Neural progenitor cell (in vitro differentiated cells): ENCODE results near the gene CCDC171. TPM values are rescaled to one million over a fixed set of nuclear protein-coding genes. Genes with fewer than 3 reads are reported as not detected.
A peak's percentile ranks its signal among the peaks of the same experiment; 100 is the strongest.

ENCODE experiments used
- DNase-seq: peaks from one replicate; pipeline ENCODE4 v3.0.0-alpha.2; 2016; ENCODE audit warnings: low spot score
- H2AFZ ChIP-seq: fragments of 200-600 bp; sonication (generic); replicated peaks from 2 replicates; pipeline ENCODE4 v1.6.1; 2016; ENCODE audit warnings: antibody characterized with exemption
- H3F3A ChIP-seq: fragments of 200-600 bp; sonication (generic); 2 replicates; pipeline ENCODE4 v1.6.1; 2016; ENCODE audit warnings: antibody characterized with exemption, low read depth
- H3K27ac ChIP-seq: fragments of 200-600 bp; sonication (generic); 2 replicates; pipeline ENCODE4 v1.5.1; 2016; ENCODE audit warnings: mild to moderate bottlenecking
- H3K27me3 ChIP-seq: fragments of 200-600 bp; sonication (generic); 2 replicates; pipeline ENCODE4 v1.6.1; 2016; ENCODE audit warnings: mild to moderate bottlenecking, moderate library complexity
- H3K36me3 ChIP-seq: fragments of 200-600 bp; sonication (generic); 2 replicates; pipeline ENCODE4 v1.5.1; 2016
- H3K4me1 ChIP-seq: fragments of 200-600 bp; sonication (generic); 2 replicates; pipeline ENCODE4 v1.6.1; 2016; ENCODE audit warnings: mixed run types
- H3K4me2 ChIP-seq: fragments of 200-600 bp; sonication (generic); 2 replicates; pipeline ENCODE4 v1.6.1; 2016
- H3K4me3 ChIP-seq: fragments of 200-600 bp; sonication (generic); 2 replicates; pipeline ENCODE4 v1.5.1; 2016
- H3K79me2 ChIP-seq: fragments of 200-600 bp; sonication (generic); 2 replicates; pipeline ENCODE4 v1.6.1; 2016; ENCODE audit warnings: low read depth
- H3K9ac ChIP-seq: fragments of 200-600 bp; sonication (generic); 2 replicates; pipeline ENCODE4 v1.6.1; 2016
- H3K9me3 ChIP-seq: fragments of 200-600 bp; sonication (generic); 2 replicates; pipeline ENCODE4 v1.5.1; 2016; ENCODE audit warnings: low read depth
- H4K20me1 ChIP-seq: fragments of 200-600 bp; sonication (generic); 2 replicates; pipeline ENCODE4 v1.6.1; 2016; ENCODE audit warnings: low read depth
- H3K27ac Mint-ChIP-seq: 3 replicates; pipeline ENCODE4 v1.8.0; 2021; ENCODE audit warnings: mixed read lengths
- H3K27me3 Mint-ChIP-seq: 2 replicates; pipeline ENCODE4 v1.8.0; 2022; ENCODE audit warnings: low read depth, mild to moderate bottlenecking, inconsistent platforms, moderate library complexity, mixed read lengths; ENCODE audit not compliant: insufficient read depth
- H3K36me3 Mint-ChIP-seq: 3 replicates; pipeline ENCODE4 v1.8.0; 2021; ENCODE audit warnings: mixed read lengths
- H3K4me1 Mint-ChIP-seq: 3 replicates; pipeline ENCODE4 v1.8.0; 2021; ENCODE audit warnings: mixed read lengths
- H3K4me3 Mint-ChIP-seq: 3 replicates; pipeline ENCODE4 v1.8.0; 2021; ENCODE audit warnings: mild to moderate bottlenecking, moderate library complexity, mixed read lengths
- H3K9me3 Mint-ChIP-seq: 3 replicates; pipeline ENCODE4 v1.8.0; 2020; ENCODE audit warnings: mixed read lengths
- CTCF ChIP-seq: fragments of 200-600 bp; sonication (generic); IDR thresholded peaks from 2 replicates; pipeline ENCODE4 v1.5.1; 2017; ENCODE audit warnings: antibody characterized with exemption, mild to moderate bottlenecking
- EZH2 ChIP-seq: fragments of 200-600 bp; sonication (generic); IDR thresholded peaks from 2 replicates; pipeline ENCODE4 v1.6.1; 2017; ENCODE audit warnings: antibody characterized with exemption, mild to moderate bottlenecking, moderate library complexity
- EZH2phosphoT487 ChIP-seq: fragments of 200-600 bp; sonication (generic); IDR thresholded peaks from 2 replicates; pipeline ENCODE4 v1.6.1; 2017; ENCODE audit warnings: antibody characterized with exemption
- total RNA-seq: library from RNA; depleted of rRNA; stranded (reverse); fragments of >200 nt; gene quantifications from 2 replicates; pipeline ENCODE4 v1.2.3, GENCODE V29; 2015; ENCODE audit warnings: low replicate concordance

CCDC171 gene
- total RNA-seq, 1 donor from 2014 or later: 9.3 TPM

GRCh38 chr9:15867988-15868387 lies 315.1 kb downstream of the CCDC171 start:
- H3K27ac ChIP-seq: no peak overlapping the region
- H3K4me2 ChIP-seq: no peak overlapping the region
- H2AFZ ChIP-seq: no peak overlapping the region
- H3K4me3 Mint-ChIP-seq: no peak overlapping the region
- H3K9ac ChIP-seq: no peak overlapping the region
- H3K9me3 ChIP-seq: no peaks in the 10 kb centered on the region
- no peaks in the 10 kb centered on the region for H3K36me3 ChIP-seq
- no peaks in the 10 kb centered on the region for H3K36me3 Mint-ChIP-seq
- H3K27me3 ChIP-seq: no peaks in the 10 kb centered on the region
- H3K4me1 ChIP-seq: no peaks in the 10 kb centered on the region
- H3K4me1 Mint-ChIP-seq: no peaks in the 10 kb centered on the region
- H3K4me3 ChIP-seq: no peak overlapping the region
- DNase-seq: no peak
- no peaks in the 10 kb centered on the region for H3K27me3 Mint-ChIP-seq
- H4K20me1 ChIP-seq: no peaks in the 10 kb centered on the region
- H3K79me2 ChIP-seq: no peaks in the 10 kb centered on the region
- no peak overlapping the region for H3K27ac Mint-ChIP-seq
- no peaks in the 10 kb centered on the region for H3F3A ChIP-seq
- TF ChIP-seq EZH2: no peak
- no peak for TF ChIP-seq EZH2phosphoT487
- TF ChIP-seq CTCF: no peak
- H3K9me3 Mint-ChIP-seq: no peaks in the 10 kb centered on the region

DNA sequence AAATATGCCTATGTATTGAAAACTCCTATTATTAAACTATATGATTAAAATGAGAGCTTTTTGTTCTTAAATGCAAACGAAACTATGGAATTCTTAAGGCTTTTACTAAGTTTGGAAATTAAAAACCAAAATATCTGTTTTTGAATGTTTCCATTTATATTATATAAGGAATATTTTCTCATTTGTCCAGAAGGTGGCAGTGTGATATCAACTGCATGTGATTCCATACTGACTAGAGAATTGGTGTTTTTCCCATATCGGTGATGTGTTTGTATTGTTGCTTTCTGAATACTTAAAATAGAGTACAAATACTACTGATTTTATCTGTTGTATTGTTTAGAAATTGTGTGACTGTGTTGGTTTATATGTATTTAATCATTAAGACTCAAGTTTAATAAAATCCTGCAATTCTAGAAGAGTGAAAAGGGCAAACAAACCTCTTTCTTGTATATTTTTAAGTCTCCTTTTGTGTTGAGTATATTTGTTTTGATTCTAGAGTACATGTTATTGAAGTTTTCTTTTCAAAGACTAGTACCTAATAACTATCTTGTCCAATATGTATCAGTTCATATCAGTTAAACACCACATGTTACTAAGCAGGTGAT lies 320.8 kb downstream of the CCDC171 start:
- peak; percentile 63 for DNase-seq
- H3K36me3 ChIP-seq: no peaks in the 10 kb centered on the region
- peaks cover 9% of the 10 kb centered on the region for H3K4me1 Mint-ChIP-seq
- no peaks in the 10 kb centered on the region for H3K4me1 ChIP-seq
- no peaks in the 10 kb centered on the region for H3K9me3 ChIP-seq
- H3F3A ChIP-seq: no peaks in the 10 kb centered on the region
- no peaks in the 10 kb centered on the region for H3K79me2 ChIP-seq
- no peak overlapping the region for H3K4me3 ChIP-seq
- H3K9me3 Mint-ChIP-seq: no peaks in the 10 kb centered on the region
- no peak overlapping the region for H3K4me3 Mint-ChIP-seq
- H3K27me3 ChIP-seq: no peaks in the 10 kb centered on the region
- H3K9ac ChIP-seq: no peak overlapping the region
- no peaks in the 10 kb centered on the region for H4K20me1 ChIP-seq
- TF ChIP-seq EZH2phosphoT487 (no peak), CTCF (peak; percentile 87)
- peak overlapping the region; percentile 28 for H3K27ac Mint-ChIP-seq
- H2AFZ ChIP-seq: no peak overlapping the region
- no peaks in the 10 kb centered on the region for H3K36me3 Mint-ChIP-seq
- no peak overlapping the region for H3K27ac ChIP-seq
- H3K27me3 Mint-ChIP-seq: no peaks in the 10 kb centered on the region
- H3K4me2 ChIP-seq: no peak overlapping the region

DNA sequence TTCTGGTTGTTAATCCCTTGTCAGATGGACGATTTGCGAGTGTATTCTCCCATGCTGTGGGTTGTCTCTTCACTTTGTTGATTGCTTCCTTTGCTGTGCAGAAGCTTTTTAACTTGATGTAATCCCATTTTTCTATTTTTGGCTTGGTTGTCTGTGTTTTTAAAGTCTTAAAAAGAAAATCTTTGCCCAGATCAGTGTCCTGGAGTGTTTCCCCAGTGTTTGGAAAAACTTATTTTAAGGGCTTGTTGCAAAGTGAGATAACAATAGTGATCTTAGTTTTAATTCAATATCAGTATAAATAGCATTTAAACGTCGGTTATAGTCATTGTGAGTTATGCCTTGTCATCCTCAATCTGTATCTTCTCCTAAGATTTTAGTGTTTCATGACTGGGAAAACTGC lies 329.5 kb downstream of the CCDC171 start:
- Mint-ChIP-seq H3K9me3 (no peaks in the 10 kb centered on the region), H3K4me3 (no peak overlapping the region), H3K4me1 (no peaks in the 10 kb centered on the region), H3K27me3 (no peaks in the 10 kb centered on the region), H3K27ac (no peak overlapping the region), H3K36me3 (no peaks in the 10 kb centered on the region)
- Histone ChIP-seq H3K36me3 (no peaks in the 10 kb centered on the region), H3K9ac (no peak overlapping the region), H2AFZ (no peak overlapping the region), H3K4me2 (no peak overlapping the region), H3K79me2 (no peaks in the 10 kb centered on the region), H4K20me1 (no peaks in the 10 kb centered on the region), H3K27me3 (no peaks in the 10 kb centered on the region), H3K27ac (no peak overlapping the region), H3K4me3 (no peak overlapping the region), H3F3A (no peaks in the 10 kb centered on the region), H3K4me1 (no peaks in the 10 kb centered on the region), H3K9me3 (no peaks in the 10 kb centered on the region)
- DNase-seq: no peak
- TF ChIP-seq CTCF (no peak), EZH2 (no peak), EZH2phosphoT487 (no peak)
